HEK293T (cell line): ENCODE measurements around the gene TECR.

Experiments used
- ARNT ChIP-seq: fragments of 450-650 bp; IDR thresholded peaks from 2 replicates; pipeline ENCODE4 v1.6.1; 2017; ENCODE audit warnings: mild to moderate bottlenecking
- BHLHE40 ChIP-seq: fragments of 450-650 bp; IDR thresholded peaks from 2 replicates; pipeline ENCODE4 v1.6.1; 2016; ENCODE audit warnings: mild to moderate bottlenecking, moderate library complexity, borderline replicate concordance
- CTBP1 ChIP-seq: fragments of 450-650 bp; IDR thresholded peaks from 2 replicates; pipeline ENCODE4 v1.6.1; 2016; ENCODE audit warnings: borderline replicate concordance
- ELF4 ChIP-seq: fragments of 450-650 bp; IDR thresholded peaks from 2 replicates; pipeline ENCODE4 v1.6.1; 2017; ENCODE audit warnings: antibody characterized with exemption
- FOXA1 ChIP-seq: fragments of 450-650 bp; IDR thresholded peaks from 2 replicates; pipeline ENCODE4 v1.6.1; 2016; ENCODE audit warnings: mild to moderate bottlenecking
- FOXM1 ChIP-seq: fragments of 450-650 bp; IDR thresholded peaks from 2 replicates; pipeline ENCODE4 v1.6.1; 2017; ENCODE audit warnings: mild to moderate bottlenecking, borderline replicate concordance
- HDGF ChIP-seq: fragments of 450-650 bp; IDR thresholded peaks from 2 replicates; pipeline ENCODE4 v1.6.1; 2017; ENCODE audit warnings: antibody characterized with exemption, borderline replicate concordance
- L3MBTL2 ChIP-seq: fragments of 450-650 bp; conservative IDR thresholded peaks from 2 replicates; pipeline ENCODE4 v1.6.1; 2016; ENCODE audit warnings: mild to moderate bottlenecking
- SP1 ChIP-seq: fragments of 450-650 bp; IDR thresholded peaks from 2 replicates; pipeline ENCODE4 v1.6.1; 2017
- SUZ12 ChIP-seq: fragments of 450-650 bp; IDR thresholded peaks from 2 replicates; pipeline ENCODE4 v1.6.1; 2016; ENCODE audit warnings: mild to moderate bottlenecking
- TARDBP ChIP-seq: fragments of 450-650 bp; IDR thresholded peaks from 2 replicates; pipeline ENCODE4 v1.6.1; 2016
- ZNF384 ChIP-seq: fragments of 450-650 bp; IDR thresholded peaks from 2 replicates; pipeline ENCODE4 v1.6.1; 2016
- TF ChIP-seq, protein P1 (sequence below): fragments of 450-650 bp; IDR thresholded peaks from 2 replicates; pipeline ENCODE4 v1.6.1; 2016

DNA sequence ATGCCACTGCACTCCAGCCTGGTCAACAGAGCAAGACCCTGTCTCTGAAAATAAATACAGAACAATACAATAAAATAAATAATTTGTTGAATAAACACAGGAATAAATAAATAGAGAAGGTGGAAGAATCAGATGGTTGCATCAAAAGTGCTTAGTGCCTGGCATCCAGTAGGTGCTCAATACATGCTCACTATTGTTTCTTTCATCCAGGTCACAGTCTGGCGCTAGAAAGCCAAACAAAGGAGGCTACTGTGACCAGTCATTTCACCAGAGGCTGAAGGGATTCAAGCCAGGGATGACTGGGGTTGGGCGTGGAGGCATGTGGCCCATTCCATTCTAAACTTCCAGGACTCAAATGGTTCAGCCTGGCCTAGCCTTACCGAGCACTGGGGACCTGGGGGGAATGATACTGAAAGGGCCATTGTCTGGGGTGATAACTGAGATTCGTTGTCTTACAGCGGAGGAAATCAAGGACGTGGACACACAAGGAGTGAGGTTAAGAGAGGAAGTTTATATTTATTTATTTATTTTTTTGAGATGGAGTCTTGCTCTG lies 46.1 kb downstream of the TECR start:
- TF ChIP-seq FOXM1 (no peak), ELF4 (no peak), SP1 (no peak), FOXA1 (no peak), HDGF (no peak), BHLHE40 (no peak), SUZ12 (no peak), CTBP1 (no peak), ZNF384 (no peak), TARDBP (no peak), ARNT (no peak), L3MBTL2 (no peak)
- TF ChIP-seq, protein P1, sequence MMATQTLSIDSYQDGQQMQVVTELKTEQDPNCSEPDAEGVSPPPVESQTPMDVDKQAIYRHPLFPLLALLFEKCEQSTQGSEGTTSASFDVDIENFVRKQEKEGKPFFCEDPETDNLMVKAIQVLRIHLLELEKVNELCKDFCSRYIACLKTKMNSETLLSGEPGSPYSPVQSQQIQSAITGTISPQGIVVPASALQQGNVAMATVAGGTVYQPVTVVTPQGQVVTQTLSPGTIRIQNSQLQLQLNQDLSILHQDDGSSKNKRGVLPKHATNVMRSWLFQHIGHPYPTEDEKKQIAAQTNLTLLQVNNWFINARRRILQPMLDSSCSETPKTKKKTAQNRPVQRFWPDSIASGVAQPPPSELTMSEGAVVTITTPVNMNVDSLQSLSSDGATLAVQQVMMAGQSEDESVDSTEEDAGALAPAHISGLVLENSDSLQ: no peak
